B cell (primary cell): ENCODE measurements around the gene ATOSB. TPM values are rescaled to one million over a fixed set of nuclear protein-coding genes. Genes with fewer than 3 reads are reported as not detected.

Experiments used
- ATAC-seq: fragments of 200-7000 bp; cut with Tn5 transposase; one replicate; pipeline ENCODE4 v1.10.0; 2021; ENCODE audit warnings: low read depth, mild to moderate bottlenecking, moderate number of reproducible peaks, moderate library complexity
- CTCF ChIA-PET: fragments of 350-600 bp; sonication (Branson Sonifier 250); formaldehyde crosslinking; loops from one replicate; lab custom pipeline; 2021; ENCODE audit warnings: antibody characterized with exemption, inconsistent platforms; lab: Charles Lee
- POLR2A ChIA-PET: fragments of 350-600 bp; sonication (Branson Sonifier 250); formaldehyde crosslinking; loops from one replicate; lab custom pipeline; 2021; ENCODE audit warnings: antibody characterized with exemption; lab: Charles Lee
- DNase-seq: peaks from one replicate; pipeline ENCODE4 v3.0.0; 2013
- H2AFZ ChIP-seq: 2 replicates; pipeline ENCODE4 v1.6.1; 2012; ENCODE audit warnings: mild to moderate bottlenecking, low read depth, low read length; ENCODE audit not compliant: insufficient read depth, poor library complexity, severe bottlenecking
- H3K27ac ChIP-seq, 2 donors: 1 replicate in 1 of 2; 2 replicates in 1 of 2; pipeline ENCODE4 v1.5.1; 2012 to 2013; ENCODE audit warnings: low read length in 2 of 2, mild to moderate bottlenecking in 2 of 2, moderate library complexity in 1 of 2
- H3K27me3 ChIP-seq, 4 experiments: fragments of 200-600 bp in 1 of 4; sonication (generic) in 1 of 4; replicated peaks in 1 of 4; 1 replicate in 2 of 4; 2 replicates in 2 of 4; pipeline versions ENCODE4 v1.6.1 to v1.7.0; 2013 to 2016; ENCODE audit warnings: low read length in 3 of 4, mild to moderate bottlenecking in 2 of 4, mixed read lengths in 1 of 4, moderate library complexity in 1 of 4; ENCODE audit not compliant: insufficient read depth in 4 of 4, control insufficient read depth in 3 of 4; ENCODE audit errors: control extremely low read depth in 1 of 4
- H3K36me3 ChIP-seq, 2 experiments: replicated peaks in 1 of 2; 1 replicate in 1 of 2; 2 replicates in 1 of 2; pipeline versions ENCODE4 v1.6.1 to v1.7.1; 2013; ENCODE audit warnings: low read length in 1 of 2; ENCODE audit not compliant: insufficient read depth in 2 of 2, control insufficient read depth in 1 of 2; ENCODE audit errors: control extremely low read depth in 1 of 2, extremely low read depth in 1 of 2
- H3K4me1 ChIP-seq, 2 donors: fragments of 200-600 bp in 1 of 2; sonication (generic) in 1 of 2; 1 replicate in 1 of 2; 2 replicates in 1 of 2; pipeline versions ENCODE4 v1.5.1 to v1.6.1; 2013 to 2017; ENCODE audit warnings: low read length in 2 of 2; ENCODE audit not compliant: control insufficient read depth in 2 of 2, insufficient read depth in 2 of 2
- H3K4me2 ChIP-seq: replicated peaks from 2 replicates; pipeline ENCODE3; 2012; ENCODE audit warnings: mild to moderate bottlenecking, low read depth, low read length; ENCODE audit not compliant: poor library complexity, severe bottlenecking
- H3K4me3 ChIP-seq, 5 experiments: fragments of 200-600 bp in 1 of 5; sonication (generic) in 1 of 5; 1 replicate in 3 of 5; 2 replicates in 2 of 5; pipeline versions ENCODE4 v1.5.1 to v1.7.0; 2011 to 2016; ENCODE audit warnings: low read length in 4 of 5, mild to moderate bottlenecking in 4 of 5, low read depth in 2 of 5, control low read depth in 1 of 5, moderate library complexity in 1 of 5; ENCODE audit not compliant: insufficient read depth in 1 of 5; ENCODE audit errors: control extremely low read depth in 1 of 5, extremely low read depth in 1 of 5
- H3K79me2 ChIP-seq: fragments of 200-600 bp; sonication (generic); one replicate; pipeline ENCODE4 v1.6.0; 2016; ENCODE audit warnings: low read length; ENCODE audit not compliant: control insufficient read depth, insufficient read depth
- H3K9ac ChIP-seq: fragments of 200-600 bp; sonication (generic); 2 replicates; pipeline ENCODE4 v1.6.1; 2017; ENCODE audit warnings: mild to moderate bottlenecking, low read length, moderate library complexity
- H3K9me3 ChIP-seq, 3 donors: one replicate each; pipeline versions ENCODE4 v1.6.1 to v1.7.1; 2013; ENCODE audit warnings: low read length in 2 of 3; ENCODE audit not compliant: control insufficient read depth in 2 of 3, insufficient read depth in 1 of 3; ENCODE audit errors: control extremely low read depth in 1 of 3
- H4K20me1 ChIP-seq: 2 replicates; pipeline ENCODE4 v1.6.0; 2012; ENCODE audit warnings: mild to moderate bottlenecking, low read length; ENCODE audit not compliant: insufficient read depth, control insufficient read depth, poor library complexity, severe bottlenecking
- H3K27ac Mint-ChIP-seq: one replicate; pipeline ENCODE4 v1.8.0; 2021; ENCODE audit warnings: mixed read lengths
- H3K27me3 Mint-ChIP-seq: one replicate; pipeline ENCODE4 v1.8.0; 2021; ENCODE audit warnings: mixed read lengths
- H3K4me1 Mint-ChIP-seq: one replicate; pipeline ENCODE4 v1.8.0; 2021; ENCODE audit warnings: mixed read lengths
- H3K4me3 Mint-ChIP-seq: one replicate; pipeline ENCODE4 v1.8.0; 2021; ENCODE audit warnings: mixed read lengths
- H3K9me3 Mint-ChIP-seq: one replicate; pipeline ENCODE4 v1.8.0; 2022; ENCODE audit warnings: mixed read lengths; ENCODE audit not compliant: insufficient read depth
- CTCF ChIP-seq: fragments of 200-600 bp; IDR thresholded peaks from one replicate; pipeline ENCODE4 v1.8.0; 2022; ENCODE audit warnings: antibody characterized with exemption, mild to moderate bottlenecking
- EZH2 ChIP-seq: IDR thresholded peaks from 2 replicates; pipeline ENCODE4 v1.6.1; 2012; ENCODE audit warnings: borderline replicate concordance, low read depth, mild to moderate bottlenecking, moderate library complexity, low read length; ENCODE audit not compliant: insufficient read depth, poor library complexity, severe bottlenecking
- WGBS: methylation state at CpG from one replicate; pipeline ENCODE4 v1.1.5; 2013; ENCODE audit warnings: missing lambda C conversion rate; ENCODE audit not compliant: insufficient coverage; 5-methylcytosine and 5-hydroxymethylcytosine counted together
- intact Hi-C: fragments of 100-400 bp; cut with micrococcal nuclease; formaldehyde crosslinking; loops from one replicate; pipeline ENCODE4 v1.10.0; 2022
- polyA plus RNA-seq: library from polyadenylated mRNA; depleted of rRNA; stranded (reverse); fragments of >200 nt; gene quantifications from 2 replicates; pipeline ENCODE4 v1.2.3, GENCODE V29; 2012
- total RNA-seq, 2 donors: library from RNA; stranded (reverse); fragments of 120-200 nt in 1 of 2; gene quantifications; 1 replicate in 1 of 2; 2 replicates in 1 of 2; pipeline versions ENCODE4 v1.2.3 to v1.2.4, GENCODE V29; 2013 to 2022

The ATOSB gene
- total and polyA plus RNA-seq, 2 donors (not counting 1 experiment from before 2014, with no cell fraction given): 6.5 to 9.4 TPM

- DNase-seq: no peak
- Histone ChIP-seq H3K4me2 (no peak overlapping the region), H3K79me2 (peaks cover 27% of the 10 kb centered on the region), H3K9ac (no peak overlapping the region), H3K36me3 (peaks cover 26 to 97% of the 10 kb centered on the region in 2 experiments), H3K9me3 (no peaks in the 10 kb centered on the region), H3K4me3 (no peak overlapping the region), H3K4me1 (no peaks in the 10 kb centered on the region), H2AFZ (no peak overlapping the region), H3K27ac (no peak overlapping the region), H4K20me1 (peaks cover 74% of the 10 kb centered on the region), H3K27me3 (no peaks in the 10 kb centered on the region)
- ChIA-PET CTCF (interaction anchor here (2.2 kb wide), 1 partner anchor 9 kb away, joined by 8 read pairs; no protein-coding TSS in a partner anchor), POLR2A (no interaction called here)
- intact Hi-C loops: no loop called here
- Mint-ChIP-seq H3K4me1 (no peaks in the 10 kb centered on the region), H3K9me3 (no peaks in the 10 kb centered on the region), H3K4me3 (no peak overlapping the region), H3K27me3 (no peaks in the 10 kb centered on the region), H3K27ac (no peak overlapping the region)
- no peak for ATAC-seq
- TF ChIP-seq EZH2 (no peak), CTCF (no peak)
- WGBS: 97% methylated on average over 11 of the region's 11 CpGs
These were observed 55.0 kb downstream of the ATOSB start for GRCh38 chr9:35060548-35061207.

- no peaks in the 10 kb centered on the region for H3K27me3 ChIP-seq
- no peaks in the 10 kb centered on the region for H3K9me3 ChIP-seq
- H3K4me3 ChIP-seq: no peak overlapping the region
- no peaks in the 10 kb centered on the region for H3K4me1 ChIP-seq
- ATAC-seq (no peak), DNase-seq (no peak)
- peaks cover 25 to 96% of the 10 kb centered on the region in 2 experiments for H3K36me3 ChIP-seq
- Mint-ChIP-seq H3K4me3 (no peak overlapping the region), H3K27ac (no peak overlapping the region), H3K27me3 (no peaks in the 10 kb centered on the region), H3K4me1 (no peaks in the 10 kb centered on the region), H3K9me3 (no peaks in the 10 kb centered on the region)
- TF ChIP-seq EZH2 (no peak), CTCF (no peak)
- peaks cover 17% of the 10 kb centered on the region for H3K79me2 ChIP-seq
- no peak overlapping the region for H3K9ac ChIP-seq
- no peak overlapping the region for H3K4me2 ChIP-seq
- WGBS: 92% methylated on average over 7 of the region's 10 CpGs
- no peak overlapping the region for H3K27ac ChIP-seq
- CTCF ChIA-PET: interaction anchor here (2.0 kb wide), 1 partner anchor 12 kb away, joined by 5 read pairs; no protein-coding TSS in a partner anchor
- intact Hi-C loops: no loop called here
- H2AFZ ChIP-seq: no peak overlapping the region
- H4K20me1 ChIP-seq: peaks cover 61% of the 10 kb centered on the region
- POLR2A ChIA-PET: no interaction called here
These were observed 56.2 kb downstream of the ATOSB start for GRCh38 chr9:35059438-35059837.
